ENCODE data around the gene RAB11FIP4.

Gene RAB11FIP4

GRCh38 chr17:31524926-31525800 is 133.7 kb downstream of the RAB11FIP4 start:
- H3K4me3 ChIP-seq (ENCODE audit: low read depth, low read length): no peak overlapping the region
- TF ChIP-seq CTCF (IDR thresholded peaks at IDR 0.05; ENCODE audit: low read depth, low read length): peak; percentile 89
- H3K9me3 ChIP-seq (ENCODE audit: severe bottlenecking): no peaks in the 10 kb centered on the region
- no peak overlapping the region for H3K27ac ChIP-seq
- peaks cover 43% of the 10 kb centered on the region for H3K36me3 ChIP-seq
- no peaks in the 10 kb centered on the region for H3K27me3 ChIP-seq (ENCODE audit: insufficient read depth, low read depth, severe bottlenecking)
- peak; percentile 82 for DNase-seq

DNA sequence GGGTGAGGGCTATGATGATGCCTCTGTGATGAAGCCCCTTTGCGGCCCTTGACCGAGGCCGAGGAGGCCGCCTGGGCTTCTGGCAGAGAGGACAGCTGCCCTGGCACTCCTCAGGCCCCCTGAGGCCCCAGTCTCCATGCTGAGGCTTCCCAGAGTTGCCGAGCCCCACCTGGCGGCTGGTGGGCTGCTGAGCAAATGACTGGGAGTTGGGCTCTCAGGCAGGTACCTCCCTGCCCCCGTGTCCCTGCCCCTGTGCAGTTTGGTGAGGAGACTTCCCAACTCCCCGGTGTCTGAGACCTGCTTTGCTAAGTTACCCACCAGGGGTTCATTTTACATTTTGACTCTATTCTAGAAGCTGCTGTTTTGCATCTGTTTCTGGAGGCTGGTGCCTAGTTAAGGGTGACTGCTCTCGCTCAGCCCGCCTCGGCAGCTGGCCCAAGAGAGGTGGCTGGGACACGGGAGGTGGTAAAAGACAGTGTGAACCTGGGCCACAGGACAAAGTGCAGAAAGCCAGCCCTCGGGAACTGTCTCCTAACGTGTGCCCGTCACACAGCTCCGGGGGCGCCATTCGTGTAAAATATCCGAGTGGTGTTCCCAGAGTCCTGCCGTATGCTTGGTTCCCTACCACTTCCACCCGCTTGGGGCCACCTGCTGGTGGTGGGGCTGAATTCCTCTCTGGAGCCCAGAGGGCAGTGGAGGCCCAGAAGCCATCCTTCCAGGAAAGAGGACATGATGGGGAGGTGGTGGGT is 134.5 kb downstream of the RAB11FIP4 start:
- Histone ChIP-seq H3K27me3 (ENCODE audit: insufficient read depth, low read depth, severe bottlenecking) (no peaks in the 10 kb centered on the region), H3K27ac (no peak overlapping the region), H3K4me3 (ENCODE audit: low read depth, low read length) (no peak overlapping the region), H3K9me3 (ENCODE audit: severe bottlenecking) (no peaks in the 10 kb centered on the region), H3K36me3 (peaks cover 49% of the 10 kb centered on the region)
- peak; percentile 57 for TF ChIP-seq CTCF (IDR thresholded peaks at IDR 0.05; ENCODE audit: low read depth, low read length)
- DNase-seq: peak; percentile 47

DNA sequence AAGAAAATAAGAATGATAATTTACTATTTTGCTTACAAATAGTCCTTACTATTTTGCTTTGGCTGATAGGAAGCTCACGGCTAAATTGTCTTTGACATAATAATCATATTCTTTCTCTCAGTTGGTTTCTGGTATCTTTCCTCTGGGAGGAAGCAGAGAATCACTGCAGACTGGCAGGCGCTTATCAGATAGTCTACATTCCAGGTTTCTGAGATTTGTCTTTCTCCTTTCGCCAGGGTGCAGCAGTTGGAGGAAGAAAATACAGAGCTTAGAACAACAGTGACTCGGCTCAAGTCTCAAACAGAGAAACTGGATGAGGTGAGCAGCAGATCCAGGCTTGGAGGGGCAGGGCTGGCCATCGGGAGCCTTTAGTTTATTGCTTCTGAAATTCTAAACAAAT is 136.1 kb downstream of the RAB11FIP4 start:
- no peak overlapping the region for H3K27ac ChIP-seq
- H3K9me3 ChIP-seq (ENCODE audit: severe bottlenecking): no peaks in the 10 kb centered on the region
- no peaks in the 10 kb centered on the region for H3K27me3 ChIP-seq (ENCODE audit: insufficient read depth, low read depth, severe bottlenecking)
- DNase-seq: no peak
- H3K36me3 ChIP-seq: peaks cover 62% of the 10 kb centered on the region
- no peak for TF ChIP-seq CTCF (IDR thresholded peaks at IDR 0.05; ENCODE audit: low read depth, low read length)
- no peak overlapping the region for H3K4me3 ChIP-seq (ENCODE audit: low read depth, low read length)

- Histone ChIP-seq H3K27ac (no peak overlapping the region), H3K27me3 (ENCODE audit: insufficient read depth, low read depth, severe bottlenecking) (no peaks in the 10 kb centered on the region), H3K9me3 (ENCODE audit: severe bottlenecking) (no peaks in the 10 kb centered on the region), H3K4me3 (ENCODE audit: low read depth, low read length) (no peak overlapping the region), H3K36me3 (peaks cover 61% of the 10 kb centered on the region)
- no peak for DNase-seq
- TF ChIP-seq CTCF (IDR thresholded peaks at IDR 0.05; ENCODE audit: low read depth, low read length): no peak
These were observed 136.9 kb downstream of the RAB11FIP4 start for GRCh38 chr17:31528291-31528874.

DNA sequence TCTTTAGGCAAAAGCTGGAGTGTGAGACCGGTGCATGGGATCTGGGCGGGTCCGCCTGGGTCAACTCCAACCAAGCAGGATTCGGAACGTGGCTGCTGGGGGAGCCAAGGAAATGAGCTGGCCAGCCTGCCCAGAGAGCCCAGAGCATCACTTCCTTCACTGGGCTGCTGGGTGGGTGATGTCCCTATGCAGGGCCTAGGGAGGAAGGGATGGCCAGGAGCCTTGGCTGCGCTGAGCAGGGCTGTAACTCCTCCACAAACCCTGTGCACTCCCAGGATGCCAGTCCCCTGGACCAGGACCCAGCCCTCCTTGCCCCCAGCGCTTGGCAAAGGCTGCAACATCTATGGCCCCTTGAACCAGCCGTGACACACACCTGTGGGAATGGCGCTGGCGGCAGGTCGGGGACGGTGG is 138.4 kb downstream of the RAB11FIP4 start:
- H3K36me3 ChIP-seq: peaks cover 52% of the 10 kb centered on the region
- H3K4me3 ChIP-seq (ENCODE audit: low read depth, low read length): no peak overlapping the region
- no peaks in the 10 kb centered on the region for H3K27me3 ChIP-seq (ENCODE audit: insufficient read depth, low read depth, severe bottlenecking)
- no peak for TF ChIP-seq CTCF (IDR thresholded peaks at IDR 0.05; ENCODE audit: low read depth, low read length)
- no peak overlapping the region for H3K27ac ChIP-seq
- no peaks in the 10 kb centered on the region for H3K9me3 ChIP-seq (ENCODE audit: severe bottlenecking)
- DNase-seq: no peak

Measured in WERI-Rb-1 (cell line).